Kidney (tissue), 14 donors: ENCODE data around the gene DROSHA. TPM values are rescaled to one million over a fixed set of nuclear protein-coding genes. Genes with fewer than 3 reads are reported as not detected.

ENCODE experiments used
- DNase-seq, 5 donors: peaks; one replicate each; pipeline ENCODE4 v3.0.0-alpha.2; 2013 to 2020
- FAIRE-seq: peaks from 2 replicates; lab custom pipeline; 2012; peaks lifted over from hg19 to GRCh38; lab: Jason Lieb, UNC
- H3K27ac ChIP-seq, 2 donors: one replicate each; pipeline ENCODE4 v1.7.0; 2013; ENCODE audit warnings: low read depth in 2 of 2, low read length in 2 of 2, inconsistent platforms in 1 of 2
- H3K27me3 ChIP-seq: one replicate; pipeline ENCODE4 v1.7.1; 2013; ENCODE audit warnings: low read length, inconsistent platforms; ENCODE audit not compliant: control insufficient read depth, insufficient read depth
- H3K36me3 ChIP-seq, 3 donors: one replicate each; pipeline versions ENCODE4 v1.7.0 to v1.7.1; 2013; ENCODE audit warnings: low read length in 3 of 3, control low read depth in 1 of 3, inconsistent platforms in 1 of 3; ENCODE audit not compliant: insufficient read depth in 3 of 3, control insufficient read depth in 2 of 3
- H3K4me1 ChIP-seq, 3 donors: one replicate each; pipeline versions ENCODE4 v1.7.0 to v1.7.1; 2013; ENCODE audit warnings: low read length in 3 of 3, inconsistent platforms in 1 of 3, low read depth in 1 of 3; ENCODE audit not compliant: control insufficient read depth in 2 of 3, insufficient read depth in 2 of 3
- H3K4me3 ChIP-seq, 3 donors: one replicate each; pipeline versions ENCODE4 v1.7.0 to v1.8.1; 2013; ENCODE audit warnings: low read length in 3 of 3, control low read depth in 1 of 3, inconsistent platforms in 1 of 3
- H3K9ac ChIP-seq, 3 donors: one replicate each; pipeline versions ENCODE4 v1.7.0 to v1.7.1; 2013; ENCODE audit warnings: low read length in 3 of 3, control low read depth in 1 of 3, inconsistent platforms in 1 of 3
- H3K9me3 ChIP-seq, 3 donors: one replicate each; pipeline versions ENCODE4 v1.7.0 to v1.7.1; 2013; ENCODE audit warnings: low read length in 3 of 3, control low read depth in 1 of 3, inconsistent platforms in 1 of 3; ENCODE audit not compliant: control insufficient read depth in 2 of 3, insufficient read depth in 1 of 3
- intact Hi-C: fragments of 100-400 bp; cut with DNase I; formaldehyde crosslinking; loops from one replicate; pipeline ENCODE4 v1.11.1; 2022
- polyA plus RNA-seq: library from polyadenylated mRNA; stranded (reverse); fragments of 350-450 nt; fragmentation: Illumina TruSeq; extraction: RNeasy Lipid Tissue Mini Kit (QIAGEN cat#74804); gene quantifications from one replicate; pipeline ENCODE4 v1.2.3, GENCODE V29; 2014; ENCODE audit warnings: low read depth, low replicate concordance; ENCODE audit not compliant: insufficient read depth
- total RNA-seq: library from RNA; stranded (reverse); fragmentation: NEBNext Ultra II Directional; extraction: Animal tissue kit (Norgen Biotek cat#: 25700); gene quantifications from one replicate; pipeline ENCODE4 v1.2.1, GENCODE V29; 2021
- TF ChIP-seq, protein P1 (sequence below): IDR thresholded peaks from 3 replicates; pipeline ENCODE4 v1.5.1; 2012; ENCODE audit warnings: mild to moderate bottlenecking, moderate library complexity, borderline replicate concordance; ENCODE audit not compliant: insufficient read depth; ENCODE audit errors: extremely low read depth
- donor health status: control.
- donor health status: control.
- donor health status: control.
- donor health status: control.
- donor health status: control.
- donor health status: DM: yes; HTN: yes; CAD: no.
- donor health status: Normal renal cell carcinoma (clear cell type).

Gene DROSHA
- total and polyA plus RNA-seq, 2 donors from 2014 or later = 39.9 to 51.6 TPM

DNA sequence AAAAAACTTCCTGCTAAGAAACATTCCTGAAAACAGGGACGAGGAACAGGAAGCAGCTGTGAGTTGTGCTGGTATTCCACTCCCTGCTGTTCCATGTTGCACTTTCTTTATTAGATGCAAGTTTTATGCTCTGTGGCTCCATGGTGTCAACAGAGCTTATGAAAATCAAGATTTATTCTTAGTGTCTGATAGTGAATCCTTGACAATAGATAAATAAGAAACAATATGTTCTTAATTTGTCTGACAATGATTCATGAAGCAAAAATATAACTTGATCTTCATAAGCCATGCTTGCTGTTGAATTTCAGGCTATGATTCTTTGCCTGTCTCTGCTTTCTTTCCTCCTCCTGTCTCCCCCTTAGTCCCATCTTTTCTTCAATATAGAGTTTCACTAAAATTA is 119.6 kb downstream of the DROSHA start:
- DNase-seq = peak in 2 of 5 donors; percentile 51 to 72
- TF ChIP-seq, protein P1, sequence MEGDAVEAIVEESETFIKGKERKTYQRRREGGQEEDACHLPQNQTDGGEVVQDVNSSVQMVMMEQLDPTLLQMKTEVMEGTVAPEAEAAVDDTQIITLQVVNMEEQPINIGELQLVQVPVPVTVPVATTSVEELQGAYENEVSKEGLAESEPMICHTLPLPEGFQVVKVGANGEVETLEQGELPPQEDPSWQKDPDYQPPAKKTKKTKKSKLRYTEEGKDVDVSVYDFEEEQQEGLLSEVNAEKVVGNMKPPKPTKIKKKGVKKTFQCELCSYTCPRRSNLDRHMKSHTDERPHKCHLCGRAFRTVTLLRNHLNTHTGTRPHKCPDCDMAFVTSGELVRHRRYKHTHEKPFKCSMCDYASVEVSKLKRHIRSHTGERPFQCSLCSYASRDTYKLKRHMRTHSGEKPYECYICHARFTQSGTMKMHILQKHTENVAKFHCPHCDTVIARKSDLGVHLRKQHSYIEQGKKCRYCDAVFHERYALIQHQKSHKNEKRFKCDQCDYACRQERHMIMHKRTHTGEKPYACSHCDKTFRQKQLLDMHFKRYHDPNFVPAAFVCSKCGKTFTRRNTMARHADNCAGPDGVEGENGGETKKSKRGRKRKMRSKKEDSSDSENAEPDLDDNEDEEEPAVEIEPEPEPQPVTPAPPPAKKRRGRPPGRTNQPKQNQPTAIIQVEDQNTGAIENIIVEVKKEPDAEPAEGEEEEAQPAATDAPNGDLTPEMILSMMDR = no peak
- Histone ChIP-seq H3K36me3 (peaks cover 2 to 12% (median 4%) of the 10 kb centered on the region in 3 donors), H3K27me3 (no peaks in the 10 kb centered on the region), H3K9ac (no peak overlapping the region), H3K4me1 (no peaks in the 10 kb centered on the region), H3K27ac (no peak overlapping the region), H3K9me3 (no peaks in the 10 kb centered on the region), H3K4me3 (no peak overlapping the region)
- intact Hi-C loops = no loop called here
- no peak for FAIRE-seq

DNA sequence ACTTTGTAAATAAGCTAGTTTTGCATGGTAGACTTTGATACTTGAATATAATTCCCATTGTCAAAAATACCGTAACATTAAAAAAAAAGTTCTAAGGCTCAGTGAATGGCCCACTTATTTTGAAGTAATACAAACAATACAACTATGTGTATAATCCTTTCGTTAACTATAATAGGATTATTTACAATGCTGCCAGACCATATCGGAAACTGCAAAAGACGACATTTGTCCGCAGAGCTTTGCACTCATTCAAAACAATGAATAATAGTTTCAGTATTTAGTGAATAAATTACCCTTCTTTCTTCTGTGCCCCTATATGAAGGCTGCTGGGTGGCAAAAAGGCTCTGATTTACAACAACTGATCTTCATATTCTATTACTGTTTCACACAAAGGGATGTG is 121.8 kb downstream of the DROSHA start:
- H3K9ac ChIP-seq = no peak overlapping the region
- DNase-seq (no peak), FAIRE-seq (no peak)
- H3K36me3 ChIP-seq = peaks cover 5 to 12% (median 11%) of the 10 kb centered on the region in 3 donors
- no peaks in the 10 kb centered on the region for H3K27me3 ChIP-seq
- intact Hi-C loops = no loop called here
- H3K4me3 ChIP-seq = no peak overlapping the region
- H3K4me1 ChIP-seq = no peaks in the 10 kb centered on the region
- H3K9me3 ChIP-seq = no peaks in the 10 kb centered on the region
- TF ChIP-seq, protein P1 = no peak
- no peak overlapping the region for H3K27ac ChIP-seq

- no peaks in the 10 kb centered on the region for H3K9me3 ChIP-seq
- no peaks in the 10 kb centered on the region for H3K27me3 ChIP-seq
- no peak for FAIRE-seq
- H3K4me3 ChIP-seq = no peak overlapping the region
- H3K4me1 ChIP-seq = no peaks in the 10 kb centered on the region
- peaks cover 5 to 12% (median 9%) of the 10 kb centered on the region in 3 donors for H3K36me3 ChIP-seq
- TF ChIP-seq, protein P1 = no peak
- intact Hi-C loops = no loop called here
- H3K27ac ChIP-seq = no peak overlapping the region
- no peak for DNase-seq
- H3K9ac ChIP-seq = no peak overlapping the region
These were observed 123.1 kb downstream of the DROSHA start for GRCh38 chr5:31408814-31409213.
